GM12878 (cell line): ENCODE data around the gene GRK1. TPM values are rescaled to one million over a fixed set of nuclear protein-coding genes. Genes with fewer than 3 reads are reported as not detected.

ENCODE experiments used
- ATAC-seq: fragments of 200-7000 bp; cut with Tn5 transposase; 3 replicates; pipeline ENCODE4 v1.9.1; 2020; ENCODE audit warnings: mild to moderate bottlenecking, moderate library complexity
- BruUV-seq: library from RNA; stranded (reverse); fragments of 400-500 nt; replicated peaks from 2 replicates; lab custom pipeline; 2021; lab: Mats Ljungman, UMichigan
- CTCF ChIA-PET: fragments of 300-600 bp; sonication (Branson Sonifier 250); formaldehyde crosslinking; extraction: SDS; loops from one replicate; lab custom pipeline; 2021; ENCODE audit warnings: inconsistent platforms; lab: Yijun Ruan, JAX
- POLR2A ChIA-PET: fragments of 350-600 bp; formaldehyde crosslinking; extraction: SDS; loops from one replicate; lab custom pipeline; 2021; ENCODE audit warnings: inconsistent platforms; lab: Charles Lee
- RAD21 ChIA-PET: fragments of 300-600 bp; sonication (Branson Sonifier 250); formaldehyde crosslinking; loops from one replicate; lab custom pipeline; 2023; ENCODE audit warnings: antibody characterized with exemption; ENCODE audit not compliant: unreplicated experiment; lab: Charles Lee
- SMC1A ChIA-PET: fragments of 300-600 bp; sonication (Branson Sonifier 250); formaldehyde crosslinking; loops from one replicate; lab custom pipeline; 2023; ENCODE audit not compliant: unreplicated experiment, uncharacterized antibody; lab: Charles Lee
- DNase-seq: peaks from one replicate; pipeline ENCODE4 v3.0.0-alpha.2; 2011; ENCODE audit warnings: low read depth, low spot score
- FAIRE-seq: peaks from 3 replicates; lab custom pipeline; 2011; peaks lifted over from hg19 to GRCh38; lab: Jason Lieb, UNC
- H2AFZ ChIP-seq: 2 replicates; pipeline ENCODE4 v1.6.0; 2011; ENCODE audit warnings: low read depth, low read length, control low read depth; ENCODE audit not compliant: control insufficient read depth
- H3K27ac ChIP-seq: 2 replicates; pipeline ENCODE4 v1.5.1; 2011; ENCODE audit warnings: control low read depth; ENCODE audit not compliant: control insufficient read depth, insufficient read depth
- H3K27me3 ChIP-seq, 2 experiments: replicated peaks in 1 of 2; 2 replicates each; pipeline versions ENCODE4 v1.6.0 to v1.6.1; 2011; ENCODE audit warnings: low read length in 1 of 2; ENCODE audit not compliant: control insufficient read depth in 2 of 2, insufficient read depth in 2 of 2
- H3K36me3 ChIP-seq, 2 experiments: 2 replicates each; pipeline ENCODE4 v1.5.1; 2011; ENCODE audit warnings: low read length in 1 of 2; ENCODE audit not compliant: control insufficient read depth in 2 of 2, insufficient read depth in 2 of 2
- H3K4me1 ChIP-seq: 2 replicates; pipeline ENCODE4 v1.6.1; 2011; ENCODE audit warnings: mild to moderate bottlenecking, low read length, moderate library complexity, mixed read lengths; ENCODE audit not compliant: control insufficient read depth, insufficient read depth
- H3K4me2 ChIP-seq: 2 replicates; pipeline ENCODE4 v1.6.0; 2011; ENCODE audit warnings: control low read depth; ENCODE audit not compliant: control insufficient read depth, insufficient read depth
- H3K4me3 ChIP-seq: fragments of 200-600 bp; sonication (generic); 2 replicates; pipeline ENCODE4 v1.5.1; 2016
- H3K79me2 ChIP-seq: 2 replicates; pipeline ENCODE4 v1.6.0; 2011; ENCODE audit warnings: low read length; ENCODE audit not compliant: control insufficient read depth, insufficient read depth
- H3K9ac ChIP-seq: 2 replicates; pipeline ENCODE4 v1.8.0; 2011; ENCODE audit warnings: low read length, control low read depth, mixed read lengths; ENCODE audit not compliant: control insufficient read depth, insufficient read depth
- H3K9me3 ChIP-seq: replicated peaks from 3 replicates; pipeline ENCODE4 v1.5.1; 2011; ENCODE audit warnings: mild to moderate bottlenecking, low read length; ENCODE audit not compliant: control insufficient read depth, insufficient read depth
- H4K20me1 ChIP-seq: 2 replicates; pipeline ENCODE4 v1.6.0; 2011; ENCODE audit not compliant: control insufficient read depth, insufficient read depth
- ATF7 ChIP-seq: fragments of 450-650 bp; IDR thresholded peaks from 2 replicates; pipeline ENCODE4 v1.6.1; 2016; ENCODE audit warnings: low read depth, mild to moderate bottlenecking
- BCL11A ChIP-seq: IDR thresholded peaks from 2 replicates; pipeline ENCODE4 v1.6.1; 2011; ENCODE audit warnings: low read depth, low read length
- BCL3 ChIP-seq: IDR thresholded peaks from 2 replicates; pipeline ENCODE4 v1.6.1; 2011; ENCODE audit warnings: borderline replicate concordance, low read depth, mild to moderate bottlenecking, moderate library complexity, low read length; ENCODE audit not compliant: insufficient read depth, poor library complexity, severe bottlenecking
- CHD2 ChIP-seq: IDR thresholded peaks from 2 replicates; pipeline ENCODE4 v1.6.1; 2011; ENCODE audit warnings: low read depth, low read length, improper control_type of control experiment, borderline replicate concordance
- CUX1 ChIP-seq: IDR thresholded peaks from 2 replicates; pipeline ENCODE4 v1.6.1; 2012; ENCODE audit warnings: improper control_type of control experiment, low read depth, low read length; ENCODE audit not compliant: insufficient replicate concordance
- EP300 ChIP-seq, 2 experiments: fragments of 150-350 bp in 1 of 2; IDR thresholded peaks; 2 replicates each; pipeline ENCODE4 v1.6.1; 2011 to 2012; ENCODE audit warnings: low read depth in 2 of 2, low read length in 2 of 2, borderline replicate concordance in 1 of 2, improper control_type of control experiment in 1 of 2, inconsistent platforms in 1 of 2; ENCODE audit not compliant: control insufficient read depth in 1 of 2
- GATAD2B ChIP-seq: fragments of 450-650 bp; conservative IDR thresholded peaks from 2 replicates; pipeline ENCODE4 v1.6.1; 2017; ENCODE audit warnings: low read depth, mild to moderate bottlenecking, moderate library complexity
- NR2C1 ChIP-seq: fragments of 450-650 bp; IDR thresholded peaks from 2 replicates; pipeline ENCODE4 v1.6.1; 2017; ENCODE audit warnings: antibody characterized with exemption, mild to moderate bottlenecking, moderate library complexity
- NR2C2 ChIP-seq: IDR thresholded peaks from 2 replicates; pipeline ENCODE4 v1.6.1; 2011; ENCODE audit warnings: borderline replicate concordance, low read depth; ENCODE audit not compliant: control insufficient read depth, insufficient read length
- POLR2A ChIP-seq: IDR thresholded peaks from 2 replicates; pipeline ENCODE4 v1.6.1; 2011; ENCODE audit warnings: low read depth, mild to moderate bottlenecking, low read length
- POLR2AphosphoS5 ChIP-seq: IDR thresholded peaks from 2 replicates; pipeline ENCODE4 v1.6.1; 2011; ENCODE audit warnings: mild to moderate bottlenecking, low read length, inconsistent platforms
- POU2F2 ChIP-seq: IDR thresholded peaks from 3 replicates; pipeline ENCODE4 v1.6.1; 2011; ENCODE audit warnings: low read depth, mild to moderate bottlenecking, low read length, borderline replicate concordance
- RELA ChIP-seq: fragments of 450-650 bp; IDR thresholded peaks from 2 replicates; pipeline ENCODE4 v1.8.0; 2014; ENCODE audit warnings: borderline replicate concordance; ENCODE audit not compliant: partially characterized antibody
- SREBF1 ChIP-seq: IDR thresholded peaks from 2 replicates; pipeline ENCODE4 v1.6.1; 2012; ENCODE audit warnings: mild to moderate bottlenecking, low read length
- TAF1 ChIP-seq: IDR thresholded peaks from 2 replicates; pipeline ENCODE4 v1.6.1; 2011; ENCODE audit warnings: mild to moderate bottlenecking, low read depth, low read length, borderline replicate concordance
- YY1 ChIP-seq: IDR thresholded peaks from 2 replicates; pipeline ENCODE4 v1.6.1; 2011; ENCODE audit warnings: low read depth, mild to moderate bottlenecking, low read length
- WGBS: methylation state at CpG from one replicate; pipeline ENCODE4 v1.1.6; 2016; ENCODE audit warnings: low lambda C conversion rate; ENCODE audit not compliant: insufficient replicate concordance, insufficient coverage; ENCODE audit errors: missing lambda C conversion rate; 5-methylcytosine and 5-hydroxymethylcytosine counted together
- in situ Hi-C: fragments of 300-500 bp; cut with MboI; formaldehyde crosslinking; loops from 9 replicates; pipeline ENCODE4 v1.14.3; 2018; ENCODE audit warnings: mixed read lengths
- intact Hi-C: fragments of 100-400 bp; cut with micrococcal nuclease; formaldehyde crosslinking; loops from one replicate; pipeline ENCODE4 v1.14.2; 2022; ENCODE audit not compliant: unreplicated experiment
- polyA plus RNA-seq, 11 experiments: library from polyadenylated mRNA; depleted of rRNA in 4 of 11; unstranded in 6 of 11; stranded (reverse) in 5 of 11; fragments of >200 nt; fragmentation: Nextera tagmentation in 4 of 11; fragmentation: Illumina TruSeq in 1 of 11; extraction: Ambion mirVana in 4 of 11; extraction: Trizol in 1 of 11; gene quantifications; 1 replicate in 1 of 11; 2 replicates in 10 of 11; pipeline versions ENCODE4 v1.2.1 to v1.2.3, GENCODE V29; 2011 to 2016; ENCODE audit warnings: inconsistent platforms in 2 of 11, missing spikeins in 2 of 11, low read depth in 1 of 11
- total RNA-seq, 4 experiments: library from RNA; depleted of rRNA in 3 of 4; stranded (reverse); fragments of >200 nt in 3 of 4; fragmentation: Illumina TruSeq in 1 of 4; extraction: Trizol in 1 of 4; gene quantifications; 2 replicates each; pipeline versions ENCODE4 v1.2.1 to v1.2.3, GENCODE V29; 2013 to 2021

The GRK1 gene
- total and polyA plus RNA-seq, 10 of the 15 experiments (the other 5 are each of a cell fraction or from before 2014, with no cell fraction given), result under 0.01 to 0.04 TPM; not detected in 8

GRCh38 chr13:113763254-113763653 lies 96.2 kb downstream of the GRK1 start:
- no peak overlapping the region for H3K9ac ChIP-seq
- no peak overlapping the region for H2AFZ ChIP-seq
- H3K4me2 ChIP-seq, result no peak overlapping the region
- DNase-seq (no peak), ATAC-seq (no peak), FAIRE-seq (no peak)
- no peaks in the 10 kb centered on the region for H3K79me2 ChIP-seq
- no peaks in the 10 kb centered on the region for H3K36me3 ChIP-seq
- H3K4me1 ChIP-seq, result peaks cover 4% of the 10 kb centered on the region
- intact Hi-C loops (no loop called here), in situ Hi-C loops (no loop called here)
- ChIA-PET SMC1A (no interaction called here), CTCF (no interaction called here), POLR2A (no interaction called here), RAD21 (no interaction called here)
- H3K9me3 ChIP-seq, result no peaks in the 10 kb centered on the region
- no peaks in the 10 kb centered on the region for H4K20me1 ChIP-seq
- H3K27me3 ChIP-seq, result peaks cover 6 to 16% of the 10 kb centered on the region in 2 experiments
- BruUV-seq, result no TSS peak
- H3K4me3 ChIP-seq, result no peak overlapping the region
- H3K27ac ChIP-seq, result no peak overlapping the region
- 54% methylated on average over 13 of the region's 13 CpGs for WGBS
- TF ChIP-seq RELA, result no peak
- TF ChIP-seq CUX1, result no peak
- no peak for TF ChIP-seq YY1
- no peak for TF ChIP-seq GATAD2B
- no peak for TF ChIP-seq SREBF1
- no peak for TF ChIP-seq NR2C1
- no peak for TF ChIP-seq POLR2A
- no peak for TF ChIP-seq BCL3
- TF ChIP-seq TAF1, result no peak
- no peak for TF ChIP-seq POU2F2
- TF ChIP-seq BCL11A, result no peak
- no peak for TF ChIP-seq EP300 (IDR thresholded peaks at IDR 0.05; ENCODE audit: borderline replicate concordance in 1 of 2, control insufficient read depth in 1 of 2, low read depth in 2 of 2, low read length in 2 of 2)
- TF ChIP-seq NR2C2, result no peak
- no peak for TF ChIP-seq POLR2AphosphoS5
- TF ChIP-seq CHD2, result no peak
- no peak for TF ChIP-seq ATF7
